HG03442 (cell line): ENCODE data around the gene EFCAB7.

Source experiments
- ATAC-seq: cut with Tn5 transposase; IDR thresholded peaks from one replicate; pipeline ENCODE4 v1.9.1; 2021; ENCODE audit warnings: mild to moderate bottlenecking, moderate library complexity; ENCODE audit not compliant: unreplicated experiment

EFCAB7 gene

GRCh38 chr1:63522891-63523728 is at the start of gene EFCAB7, which contains the start of gene ITGB3BP:
TSS of gene EFCAB7 (plus strand) at chr1:63523525. CDS start at chr1:63525573, 2,048 bp downstream.
TSS of gene ITGB3BP (minus strand) at chr1:63523225. CDS start at chr1:63523133, 92 bp downstream.
- peak; percentile 92 for ATAC-seq

- ATAC-seq: no peak
These were observed 47.6 kb upstream of the EFCAB7 start for GRCh38 chr1:63475761-63476160.

- no peak for ATAC-seq
These were observed 43.3 kb upstream of the EFCAB7 start for GRCh38 chr1:63480057-63480456.

GRCh38 chr1:63486629-63487028 is 36.7 kb upstream of the EFCAB7 start:
- no peak for ATAC-seq

- ATAC-seq: no peak
These were observed 35.8 kb upstream of the EFCAB7 start for GRCh38 chr1:63487336-63488065.

GRCh38 chr1:63497577-63497976 is 25.7 kb upstream of the EFCAB7 start:
- no peak for ATAC-seq

GRCh38 chr1:63498106-63498505 is 25.2 kb upstream of the EFCAB7 start:
- no peak for ATAC-seq

- no peak for ATAC-seq
These were observed 22.1 kb upstream of the EFCAB7 start for GRCh38 chr1:63501256-63501655.

- no peak for ATAC-seq
These were observed 16.5 kb upstream of the EFCAB7 start for GRCh38 chr1:63506782-63507181.

- no peak for ATAC-seq
These were observed 13.6 kb upstream of the EFCAB7 start for GRCh38 chr1:63509718-63510117.

GRCh38 chr1:63512584-63512983 is 10.7 kb upstream of the EFCAB7 start:
- ATAC-seq: no peak

- ATAC-seq: no peak
These were observed 6.7 kb upstream of the EFCAB7 start for GRCh38 chr1:63516629-63517028.

- peak; percentile 10 for ATAC-seq
These were observed 413 bp downstream of the EFCAB7 start for GRCh38 chr1:63523738-63524137.

- ATAC-seq: no peak
These were observed 876 bp downstream of the EFCAB7 start for GRCh38 chr1:63524201-63524600.

GRCh38 chr1:63532727-63533126 is 9.4 kb downstream of the EFCAB7 start:
- no peak for ATAC-seq

GRCh38 chr1:63533931-63534330 is 10.6 kb downstream of the EFCAB7 start:
- ATAC-seq: no peak

GRCh38 chr1:63534406-63534805 is 11.1 kb downstream of the EFCAB7 start:
- no peak for ATAC-seq

- ATAC-seq: no peak
These were observed 13.7 kb downstream of the EFCAB7 start for GRCh38 chr1:63537006-63537405.

GRCh38 chr1:63537940-63538339 is 14.6 kb downstream of the EFCAB7 start:
- ATAC-seq: no peak

GRCh38 chr1:63545780-63546179 is 22.5 kb downstream of the EFCAB7 start:
- no peak for ATAC-seq

GRCh38 chr1:63547621-63548294 is 24.4 kb downstream of the EFCAB7 start:
- ATAC-seq: no peak
